ENCODE results near the gene ARMCX5. TPM values are rescaled to one million over a fixed set of nuclear protein-coding genes. Genes with fewer than 3 reads are reported as not detected.

The ARMCX5 gene
- total and polyA plus RNA-seq, 2 of the 8 experiments (the other 6 are each of a cell fraction or from before 2014, with no cell fraction given): 8.6 to 10.9 TPM

DNA sequence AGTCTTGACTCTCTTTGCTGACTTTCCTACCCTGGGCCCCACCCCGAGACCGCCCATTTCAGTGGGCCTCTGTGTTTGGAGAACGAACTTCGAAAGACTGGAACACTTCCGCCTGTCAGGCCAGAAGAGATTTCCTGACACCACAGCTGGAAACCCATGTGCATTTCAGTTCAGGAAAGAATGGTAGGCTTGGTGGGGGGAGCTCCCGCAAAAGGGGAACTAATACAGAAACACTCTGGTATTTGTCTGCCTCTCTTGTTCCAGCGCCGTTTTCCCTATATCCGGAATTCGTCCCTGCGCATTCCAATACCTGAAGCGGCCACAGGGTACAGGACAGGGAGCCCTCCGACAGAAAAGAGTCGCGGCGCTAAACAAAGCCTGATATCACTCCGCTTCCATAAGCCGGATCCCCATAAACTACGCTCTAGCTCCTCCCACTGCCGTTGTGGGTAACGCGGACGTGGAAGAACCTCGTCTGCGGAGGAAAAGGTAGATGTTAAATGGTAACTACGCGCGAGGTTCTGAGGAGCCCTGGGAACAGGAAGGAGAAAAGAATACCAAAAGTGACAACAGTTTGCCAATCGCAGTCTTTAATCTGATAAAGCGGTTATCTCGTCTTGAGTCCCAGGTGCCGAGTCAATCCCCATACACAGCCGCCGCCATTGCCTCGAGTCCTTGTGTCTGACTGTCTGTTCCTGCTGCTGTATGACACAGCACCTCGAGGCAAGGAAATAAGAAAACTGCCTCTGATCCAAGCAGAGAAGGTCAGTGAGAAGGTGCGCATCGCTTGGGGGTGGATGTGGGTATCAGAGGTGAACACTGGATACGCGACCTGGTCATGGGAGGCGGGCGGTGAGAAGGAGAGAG, at the start of gene ARMCX5 (continued):
- TF ChIP-seq GTF2F1 (IDR thresholded peaks at IDR 0.05; ENCODE audit: borderline replicate concordance, low read depth, low read length) (no peak), SP2 (IDR thresholded peaks at IDR 0.05; ENCODE audit: low read length) (no peak), TCF12 (IDR thresholded peaks at IDR 0.05; ENCODE audit: low read depth, low read length) (no peak), SP4 (IDR thresholded peaks at IDR 0.05; ENCODE audit: low read length) (no peak), NANOG (IDR thresholded peaks at IDR 0.05; ENCODE audit: insufficient read depth, low read depth, low read length, poor library complexity, severe bottlenecking) (no peak), CEBPB (IDR thresholded peaks at IDR 0.05; ENCODE audit: low read depth, low read length) (no peak), SP1 (IDR thresholded peaks at IDR 0.05; ENCODE audit: low read depth, low read length) (peak; percentile 54; the same call in 1 of the 2 replicates), BRCA1 (IDR thresholded peaks at IDR 0.05; ENCODE audit: low read depth, low read length) (no peak), E2F6 (IDR thresholded peaks at IDR 0.05) (no peak), CBX5 (IDR thresholded peaks at IDR 0.05; ENCODE audit: low read depth, low read length) (no peak), RAD21 (IDR thresholded peaks at IDR 0.05 in 1 of 2, conservative IDR thresholded peaks at IDR 0.05 in 1 of 2; ENCODE audit: low read depth in 2 of 2, low read length in 2 of 2) (0 out of 4 replicates have a peak, but pooled peaks of 1 of the 2 experiments have one; percentile 2)
- TF ChIP-seq, protein P1, sequence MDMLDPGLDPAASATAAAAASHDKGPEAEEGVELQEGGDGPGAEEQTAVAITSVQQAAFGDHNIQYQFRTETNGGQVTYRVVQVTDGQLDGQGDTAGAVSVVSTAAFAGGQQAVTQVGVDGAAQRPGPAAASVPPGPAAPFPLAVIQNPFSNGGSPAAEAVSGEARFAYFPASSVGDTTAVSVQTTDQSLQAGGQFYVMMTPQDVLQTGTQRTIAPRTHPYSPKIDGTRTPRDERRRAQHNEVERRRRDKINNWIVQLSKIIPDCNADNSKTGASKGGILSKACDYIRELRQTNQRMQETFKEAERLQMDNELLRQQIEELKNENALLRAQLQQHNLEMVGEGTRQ (IDR thresholded peaks at IDR 0.05; ENCODE audit: low read length): no peak

Measured in H1 (cell line).